ENCODE data around the gene CACNA1G.

The CACNA1G gene

GRCh38 chr17:50584116-50584515 lies 23.6 kb downstream of the CACNA1G start:
- no peak for TF ChIP-seq CTCF (IDR thresholded peaks at IDR 0.05; ENCODE audit: extremely low read depth, missing control alignments)
- DNase-seq (ENCODE audit: low spot score): no peak

- no peak for TF ChIP-seq CTCF (IDR thresholded peaks at IDR 0.05; ENCODE audit: extremely low read depth, missing control alignments)
- no peak for DNase-seq (ENCODE audit: low spot score)
Observed at GRCh38 chr17:50584749-50585148, 24.2 kb downstream of the CACNA1G start.

- TF ChIP-seq CTCF (IDR thresholded peaks at IDR 0.05; ENCODE audit: extremely low read depth, missing control alignments): no peak
- no peak for DNase-seq (ENCODE audit: low spot score)
Observed at GRCh38 chr17:50585346-50585745, 24.8 kb downstream of the CACNA1G start.

- DNase-seq (ENCODE audit: low spot score): no peak
- no peak for TF ChIP-seq CTCF (IDR thresholded peaks at IDR 0.05; ENCODE audit: extremely low read depth, missing control alignments)
Observed at GRCh38 chr17:50585891-50586290, 25.4 kb downstream of the CACNA1G start.

GRCh38 chr17:50586421-50587247 lies 26.1 kb downstream of the CACNA1G start:
- no peak for DNase-seq (ENCODE audit: low spot score)

GRCh38 chr17:50587571-50587970 lies 27.1 kb downstream of the CACNA1G start:
- no peak for TF ChIP-seq CTCF (IDR thresholded peaks at IDR 0.05; ENCODE audit: extremely low read depth, missing control alignments)
- DNase-seq (ENCODE audit: low spot score): no peak

More at GRCh38 chr17:50586421-50587247, 26.1 kb downstream of the CACNA1G start:
- no peak for TF ChIP-seq CTCF (IDR thresholded peaks at IDR 0.05; ENCODE audit: extremely low read depth, missing control alignments)

- TF ChIP-seq CTCF (IDR thresholded peaks at IDR 0.05; ENCODE audit: extremely low read depth, missing control alignments): no peak
- DNase-seq (ENCODE audit: low spot score): no peak
Observed at GRCh38 chr17:50588391-50589049, 28.0 kb downstream of the CACNA1G start.
